Bronchial epithelial cell (primary cell): ENCODE results near the gene ATP2B2. TPM values are rescaled to one million over a fixed set of nuclear protein-coding genes. Genes with fewer than 3 reads are reported as not detected.

Source experiments
- DNase-seq: peaks from one replicate; pipeline ENCODE4 v3.0.0-alpha.2; 2010; ENCODE audit warnings: low read depth
- FAIRE-seq: peaks from 2 replicates; lab custom pipeline; 2011; peaks lifted over from hg19 to GRCh38; lab: Jason Lieb, UNC
- H3K27me3 ChIP-seq: 2 replicates; pipeline ENCODE4 v1.5.1; 2011; ENCODE audit warnings: low read length; ENCODE audit not compliant: control insufficient read depth, insufficient read depth
- H3K36me3 ChIP-seq: 2 replicates; pipeline ENCODE4 v1.5.1; 2011; ENCODE audit warnings: low read length; ENCODE audit not compliant: control insufficient read depth, insufficient read depth
- H3K4me3 ChIP-seq: 2 replicates; pipeline ENCODE4 v1.5.1; 2011; ENCODE audit warnings: mild to moderate bottlenecking, low read depth, low read length, control low read depth
- CTCF ChIP-seq: IDR thresholded peaks from 2 replicates; pipeline ENCODE4 v1.5.1; 2011; ENCODE audit warnings: mild to moderate bottlenecking, moderate library complexity, low read length, control low read depth, inconsistent platforms; ENCODE audit not compliant: insufficient read depth, severe bottlenecking
- total RNA-seq: library from RNA; depleted of rRNA; stranded (reverse); fragments of >200 nt; gene quantifications from 2 replicates; pipeline ENCODE4 v1.2.1, GENCODE V29; 2014

Gene ATP2B2
- total RNA-seq, 1 donor from 2014 or later = not detected

DNA sequence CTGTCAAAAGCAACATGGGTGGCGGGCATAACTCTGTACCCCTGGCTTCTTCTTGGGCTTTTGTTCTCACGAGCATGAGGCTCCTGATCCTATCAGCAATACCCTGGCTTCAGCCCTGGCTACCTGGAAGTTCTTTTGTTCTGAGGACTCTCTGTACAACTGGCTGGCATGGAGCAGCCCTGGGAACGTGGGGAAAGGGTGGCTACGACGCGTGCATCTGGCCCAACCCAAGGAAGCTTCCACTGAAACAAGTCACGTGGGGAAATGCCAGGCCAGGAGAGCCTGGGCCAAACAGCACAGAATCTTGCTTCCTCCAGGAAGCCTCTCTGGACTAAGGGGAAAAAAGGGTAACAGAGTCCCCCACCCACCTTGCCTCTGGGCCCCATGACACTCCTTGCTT, 22.7 kb upstream of the ATP2B2 start:
- FAIRE-seq = no peak
- DNase-seq = no peak
- TF ChIP-seq CTCF = no peak
- Histone ChIP-seq H3K27me3 (peaks cover 6% of the 10 kb centered on the region), H3K4me3 (no peak overlapping the region), H3K36me3 (no peaks in the 10 kb centered on the region)

GRCh38 chr3:10527295-10528001, 22.1 kb upstream of the ATP2B2 start:
- no peak for DNase-seq
- no peak for TF ChIP-seq CTCF
- no peaks in the 10 kb centered on the region for H3K36me3 ChIP-seq
- peaks cover 6% of the 10 kb centered on the region for H3K27me3 ChIP-seq
- no peak overlapping the region for H3K4me3 ChIP-seq
- FAIRE-seq = no peak

- no peak for TF ChIP-seq CTCF
- no peak for FAIRE-seq
- Histone ChIP-seq H3K36me3 (no peaks in the 10 kb centered on the region), H3K4me3 (no peak overlapping the region), H3K27me3 (peaks cover 8% of the 10 kb centered on the region)
- DNase-seq = no peak
Observed at GRCh38 chr3:10526366-10526765, 21.0 kb upstream of the ATP2B2 start.

GRCh38 chr3:10524799-10525301, 19.5 kb upstream of the ATP2B2 start:
- Histone ChIP-seq H3K27me3 (peaks cover 8% of the 10 kb centered on the region), H3K4me3 (no peak overlapping the region), H3K36me3 (no peaks in the 10 kb centered on the region)
- TF ChIP-seq CTCF = no peak
- FAIRE-seq = no peak
- no peak for DNase-seq

- H3K4me3 ChIP-seq = no peak overlapping the region
- no peak for DNase-seq
- TF ChIP-seq CTCF = no peak
- peaks cover 8% of the 10 kb centered on the region for H3K27me3 ChIP-seq
- no peaks in the 10 kb centered on the region for H3K36me3 ChIP-seq
- FAIRE-seq = no peak
Observed at GRCh38 chr3:10524270-10524669, 18.9 kb upstream of the ATP2B2 start.
